Measurements from ENCODE around the gene C22orf39. TPM values are rescaled to one million over a fixed set of nuclear protein-coding genes. Genes with fewer than 3 reads are reported as not detected.

The C22orf39 gene
- total RNA-seq, 1 experiment from 2014 or later, result 26.5 TPM

DNA sequence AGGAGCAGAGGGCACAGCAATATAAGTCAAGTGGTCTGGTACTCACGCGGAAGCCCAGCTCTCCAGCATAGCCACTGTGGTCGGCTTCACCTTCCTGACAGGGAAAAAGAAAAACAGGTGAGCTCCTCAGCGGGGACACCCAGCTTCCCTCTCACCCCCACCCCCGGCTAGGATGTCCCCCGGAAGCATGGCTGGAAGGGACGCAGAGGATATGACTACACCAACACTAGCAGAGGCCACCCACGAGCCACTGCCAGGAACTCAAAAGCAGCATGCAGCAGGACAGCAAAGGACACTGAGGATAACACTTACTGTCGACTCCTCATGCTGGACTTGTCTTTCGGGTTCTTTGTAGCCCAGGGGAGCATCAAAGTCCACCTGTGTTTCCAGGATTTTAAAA, 9.0 kb upstream of the C22orf39 start (continued):
- TF ChIP-seq, protein P1, sequence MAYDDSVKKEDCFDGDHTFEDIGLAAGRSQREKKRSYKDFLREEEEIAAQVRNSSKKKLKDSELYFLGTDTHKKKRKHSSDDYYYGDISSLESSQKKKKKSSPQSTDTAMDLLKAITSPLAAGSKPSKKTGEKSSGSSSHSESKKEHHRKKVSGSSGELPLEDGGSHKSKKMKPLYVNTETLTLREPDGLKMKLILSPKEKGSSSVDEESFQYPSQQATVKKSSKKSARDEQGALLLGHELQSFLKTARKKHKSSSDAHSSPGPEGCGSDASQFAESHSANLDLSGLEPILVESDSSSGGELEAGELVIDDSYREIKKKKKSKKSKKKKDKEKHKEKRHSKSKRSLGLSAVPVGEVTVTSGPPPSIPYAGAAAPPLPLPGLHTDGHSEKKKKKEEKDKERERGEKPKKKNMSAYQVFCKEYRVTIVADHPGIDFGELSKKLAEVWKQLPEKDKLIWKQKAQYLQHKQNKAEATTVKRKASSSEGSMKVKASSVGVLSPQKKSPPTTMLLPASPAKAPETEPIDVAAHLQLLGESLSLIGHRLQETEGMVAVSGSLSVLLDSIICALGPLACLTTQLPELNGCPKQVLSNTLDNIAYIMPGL (CRISPR knock-in tag; IDR thresholded peaks at IDR 0.05), result no peak
- TF ChIP-seq, protein P2, sequence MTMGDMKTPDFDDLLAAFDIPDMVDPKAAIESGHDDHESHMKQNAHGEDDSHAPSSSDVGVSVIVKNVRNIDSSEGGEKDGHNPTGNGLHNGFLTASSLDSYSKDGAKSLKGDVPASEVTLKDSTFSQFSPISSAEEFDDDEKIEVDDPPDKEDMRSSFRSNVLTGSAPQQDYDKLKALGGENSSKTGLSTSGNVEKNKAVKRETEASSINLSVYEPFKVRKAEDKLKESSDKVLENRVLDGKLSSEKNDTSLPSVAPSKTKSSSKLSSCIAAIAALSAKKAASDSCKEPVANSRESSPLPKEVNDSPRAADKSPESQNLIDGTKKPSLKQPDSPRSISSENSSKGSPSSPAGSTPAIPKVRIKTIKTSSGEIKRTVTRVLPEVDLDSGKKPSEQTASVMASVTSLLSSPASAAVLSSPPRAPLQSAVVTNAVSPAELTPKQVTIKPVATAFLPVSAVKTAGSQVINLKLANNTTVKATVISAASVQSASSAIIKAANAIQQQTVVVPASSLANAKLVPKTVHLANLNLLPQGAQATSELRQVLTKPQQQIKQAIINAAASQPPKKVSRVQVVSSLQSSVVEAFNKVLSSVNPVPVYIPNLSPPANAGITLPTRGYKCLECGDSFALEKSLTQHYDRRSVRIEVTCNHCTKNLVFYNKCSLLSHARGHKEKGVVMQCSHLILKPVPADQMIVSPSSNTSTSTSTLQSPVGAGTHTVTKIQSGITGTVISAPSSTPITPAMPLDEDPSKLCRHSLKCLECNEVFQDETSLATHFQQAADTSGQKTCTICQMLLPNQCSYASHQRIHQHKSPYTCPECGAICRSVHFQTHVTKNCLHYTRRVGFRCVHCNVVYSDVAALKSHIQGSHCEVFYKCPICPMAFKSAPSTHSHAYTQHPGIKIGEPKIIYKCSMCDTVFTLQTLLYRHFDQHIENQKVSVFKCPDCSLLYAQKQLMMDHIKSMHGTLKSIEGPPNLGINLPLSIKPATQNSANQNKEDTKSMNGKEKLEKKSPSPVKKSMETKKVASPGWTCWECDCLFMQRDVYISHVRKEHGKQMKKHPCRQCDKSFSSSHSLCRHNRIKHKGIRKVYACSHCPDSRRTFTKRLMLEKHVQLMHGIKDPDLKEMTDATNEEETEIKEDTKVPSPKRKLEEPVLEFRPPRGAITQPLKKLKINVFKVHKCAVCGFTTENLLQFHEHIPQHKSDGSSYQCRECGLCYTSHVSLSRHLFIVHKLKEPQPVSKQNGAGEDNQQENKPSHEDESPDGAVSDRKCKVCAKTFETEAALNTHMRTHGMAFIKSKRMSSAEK (CRISPR knock-in tag; IDR thresholded peaks at IDR 0.05; ENCODE audit: borderline replicate concordance), result no peak
- TF ChIP-seq, protein P3, sequence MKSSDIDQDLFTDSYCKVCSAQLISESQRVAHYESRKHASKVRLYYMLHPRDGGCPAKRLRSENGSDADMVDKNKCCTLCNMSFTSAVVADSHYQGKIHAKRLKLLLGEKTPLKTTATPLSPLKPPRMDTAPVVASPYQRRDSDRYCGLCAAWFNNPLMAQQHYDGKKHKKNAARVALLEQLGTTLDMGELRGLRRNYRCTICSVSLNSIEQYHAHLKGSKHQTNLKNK (CRISPR knock-in tag; IDR thresholded peaks at IDR 0.05), result no peak
- TF ChIP-seq ZNF423 (CRISPR knock-in tag; IDR thresholded peaks at IDR 0.05) (no peak), ZNF219 (CRISPR knock-in tag; IDR thresholded peaks at IDR 0.05; ENCODE audit: borderline replicate concordance) (no peak), ZNF416 (CRISPR knock-in tag; IDR thresholded peaks at IDR 0.05) (no peak), ZNF396 (CRISPR knock-in tag; IDR thresholded peaks at IDR 0.05; ENCODE audit: borderline replicate concordance) (no peak), FOXK1 (CRISPR knock-in tag; IDR thresholded peaks at IDR 0.05) (no peak), NR2C2 (CRISPR knock-in tag; IDR thresholded peaks at IDR 0.05) (no peak), ZNF121 (CRISPR knock-in tag; IDR thresholded peaks at IDR 0.05) (no peak), SOX15 (CRISPR knock-in tag; IDR thresholded peaks at IDR 0.05) (no peak)
- TF ChIP-seq, protein P4, sequence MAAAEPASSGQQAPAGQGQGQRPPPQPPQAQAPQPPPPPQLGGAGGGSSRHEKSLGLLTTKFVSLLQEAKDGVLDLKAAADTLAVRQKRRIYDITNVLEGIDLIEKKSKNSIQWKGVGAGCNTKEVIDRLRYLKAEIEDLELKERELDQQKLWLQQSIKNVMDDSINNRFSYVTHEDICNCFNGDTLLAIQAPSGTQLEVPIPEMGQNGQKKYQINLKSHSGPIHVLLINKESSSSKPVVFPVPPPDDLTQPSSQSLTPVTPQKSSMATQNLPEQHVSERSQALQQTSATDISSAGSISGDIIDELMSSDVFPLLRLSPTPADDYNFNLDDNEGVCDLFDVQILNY (CRISPR knock-in tag; IDR thresholded peaks at IDR 0.05), result no peak
- TF ChIP-seq, protein P5, sequence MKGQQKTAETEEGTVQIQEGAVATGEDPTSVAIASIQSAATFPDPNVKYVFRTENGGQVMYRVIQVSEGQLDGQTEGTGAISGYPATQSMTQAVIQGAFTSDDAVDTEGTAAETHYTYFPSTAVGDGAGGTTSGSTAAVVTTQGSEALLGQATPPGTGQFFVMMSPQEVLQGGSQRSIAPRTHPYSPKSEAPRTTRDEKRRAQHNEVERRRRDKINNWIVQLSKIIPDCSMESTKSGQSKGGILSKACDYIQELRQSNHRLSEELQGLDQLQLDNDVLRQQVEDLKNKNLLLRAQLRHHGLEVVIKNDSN (CRISPR knock-in tag; IDR thresholded peaks at IDR 0.05), result no peak
- TF ChIP-seq, protein P6, sequence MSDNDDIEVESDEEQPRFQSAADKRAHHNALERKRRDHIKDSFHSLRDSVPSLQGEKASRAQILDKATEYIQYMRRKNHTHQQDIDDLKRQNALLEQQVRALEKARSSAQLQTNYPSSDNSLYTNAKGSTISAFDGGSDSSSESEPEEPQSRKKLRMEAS (CRISPR knock-in tag; IDR thresholded peaks at IDR 0.05), result no peak

DNA sequence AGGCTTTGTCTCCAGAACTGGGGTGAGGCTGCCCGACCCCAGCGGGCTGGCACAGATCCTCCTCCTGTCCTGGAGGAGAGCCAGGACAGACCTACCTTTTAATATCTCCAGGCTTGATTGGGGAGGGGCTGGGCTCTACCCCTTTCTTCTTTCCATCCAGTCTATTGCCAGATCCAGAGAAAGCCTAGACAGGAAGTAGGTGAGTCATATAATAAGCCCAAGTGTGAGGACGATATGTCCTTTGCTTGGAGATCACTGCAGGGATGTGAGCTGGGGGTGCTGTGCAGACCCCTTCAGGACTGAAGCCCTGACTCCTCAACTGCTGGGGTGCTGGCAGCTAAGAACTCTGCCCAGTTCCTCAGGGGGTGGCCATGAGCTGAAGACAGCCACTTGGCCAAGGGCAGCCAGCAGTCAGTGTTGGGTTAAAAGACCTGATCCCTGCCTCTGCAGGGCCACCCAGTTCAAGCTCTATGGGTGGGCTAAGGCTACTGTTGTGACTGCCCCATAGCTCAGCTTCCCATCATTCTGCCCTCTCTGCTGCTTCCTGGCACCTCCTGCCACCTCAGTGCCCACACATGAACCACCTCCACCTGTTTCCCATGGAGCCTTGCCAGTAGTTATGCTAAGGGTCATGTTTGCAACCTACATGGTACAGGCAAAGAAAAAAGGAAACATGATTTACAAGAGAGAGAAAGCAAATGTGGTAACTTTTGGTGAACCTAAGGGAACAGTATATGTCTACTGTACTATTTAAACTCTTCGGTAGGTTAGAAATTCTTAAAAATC, 8.3 kb upstream of the C22orf39 start:
- H3K9me3 Mint-ChIP-seq, result no peaks in the 10 kb centered on the region
- ATAC-seq, result no peak
- ChIA-PET POLR2A (interaction anchor here (0.7 kb wide), 1 partner anchor 14 kb away, joined by 3 read pairs; no protein-coding TSS in a partner anchor), CTCF (no interaction called here)
- H3K27ac Mint-ChIP-seq, result no peak overlapping the region
- H3K27me3 Mint-ChIP-seq (ENCODE audit: low read depth), result no peaks in the 10 kb centered on the region
- H3K4me3 Mint-ChIP-seq, result no peak overlapping the region
- 0 out of 2 replicates have a peak, but pooled peaks cover 4% of the 10 kb centered on the region for H3K4me1 Mint-ChIP-seq
- DNase-seq (ENCODE audit: low spot score), result no peak
- H3K36me3 Mint-ChIP-seq, result peaks cover 54% of the 10 kb centered on the region
- TF ChIP-seq, protein P7, sequence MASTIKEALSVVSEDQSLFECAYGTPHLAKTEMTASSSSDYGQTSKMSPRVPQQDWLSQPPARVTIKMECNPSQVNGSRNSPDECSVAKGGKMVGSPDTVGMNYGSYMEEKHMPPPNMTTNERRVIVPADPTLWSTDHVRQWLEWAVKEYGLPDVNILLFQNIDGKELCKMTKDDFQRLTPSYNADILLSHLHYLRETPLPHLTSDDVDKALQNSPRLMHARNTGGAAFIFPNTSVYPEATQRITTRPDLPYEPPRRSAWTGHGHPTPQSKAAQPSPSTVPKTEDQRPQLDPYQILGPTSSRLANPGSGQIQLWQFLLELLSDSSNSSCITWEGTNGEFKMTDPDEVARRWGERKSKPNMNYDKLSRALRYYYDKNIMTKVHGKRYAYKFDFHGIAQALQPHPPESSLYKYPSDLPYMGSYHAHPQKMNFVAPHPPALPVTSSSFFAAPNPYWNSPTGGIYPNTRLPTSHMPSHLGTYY (CRISPR knock-in tag; IDR thresholded peaks at IDR 0.05), result no peak
- TF ChIP-seq ZNF138 (CRISPR knock-in tag; conservative IDR thresholded peaks at IDR 0.05) (no peak), ZNF423 (CRISPR knock-in tag; IDR thresholded peaks at IDR 0.05) (no peak), FOXJ3 (CRISPR knock-in tag; IDR thresholded peaks at IDR 0.05; ENCODE audit: borderline replicate concordance) (no peak), MXD4 (CRISPR knock-in tag; IDR thresholded peaks at IDR 0.05; ENCODE audit: borderline replicate concordance) (no peak), ZBTB21 (CRISPR knock-in tag; IDR thresholded peaks at IDR 0.05; ENCODE audit: borderline replicate concordance) (no peak), ZNF219 (CRISPR knock-in tag; IDR thresholded peaks at IDR 0.05; ENCODE audit: borderline replicate concordance) (no peak)
- TF ChIP-seq, protein P1 (CRISPR knock-in tag; IDR thresholded peaks at IDR 0.05), result no peak
- TF ChIP-seq, protein P8, sequence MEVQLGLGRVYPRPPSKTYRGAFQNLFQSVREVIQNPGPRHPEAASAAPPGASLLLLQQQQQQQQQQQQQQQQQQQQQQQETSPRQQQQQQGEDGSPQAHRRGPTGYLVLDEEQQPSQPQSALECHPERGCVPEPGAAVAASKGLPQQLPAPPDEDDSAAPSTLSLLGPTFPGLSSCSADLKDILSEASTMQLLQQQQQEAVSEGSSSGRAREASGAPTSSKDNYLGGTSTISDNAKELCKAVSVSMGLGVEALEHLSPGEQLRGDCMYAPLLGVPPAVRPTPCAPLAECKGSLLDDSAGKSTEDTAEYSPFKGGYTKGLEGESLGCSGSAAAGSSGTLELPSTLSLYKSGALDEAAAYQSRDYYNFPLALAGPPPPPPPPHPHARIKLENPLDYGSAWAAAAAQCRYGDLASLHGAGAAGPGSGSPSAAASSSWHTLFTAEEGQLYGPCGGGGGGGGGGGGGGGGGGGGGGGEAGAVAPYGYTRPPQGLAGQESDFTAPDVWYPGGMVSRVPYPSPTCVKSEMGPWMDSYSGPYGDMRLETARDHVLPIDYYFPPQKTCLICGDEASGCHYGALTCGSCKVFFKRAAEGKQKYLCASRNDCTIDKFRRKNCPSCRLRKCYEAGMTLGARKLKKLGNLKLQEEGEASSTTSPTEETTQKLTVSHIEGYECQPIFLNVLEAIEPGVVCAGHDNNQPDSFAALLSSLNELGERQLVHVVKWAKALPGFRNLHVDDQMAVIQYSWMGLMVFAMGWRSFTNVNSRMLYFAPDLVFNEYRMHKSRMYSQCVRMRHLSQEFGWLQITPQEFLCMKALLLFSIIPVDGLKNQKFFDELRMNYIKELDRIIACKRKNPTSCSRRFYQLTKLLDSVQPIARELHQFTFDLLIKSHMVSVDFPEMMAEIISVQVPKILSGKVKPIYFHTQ (CRISPR knock-in tag; IDR thresholded peaks at IDR 0.05), result no peak
